PC-9 (cell line): ENCODE results near the gene CPT1B.

Source experiments
- EZH2 ChIP-seq: fragments of 200-600 bp; sonication (generic); IDR thresholded peaks from 2 replicates; pipeline ENCODE4 v1.8.0; 2017; ENCODE audit warnings: antibody characterized with exemption, low read depth
- TF ChIP-seq, protein P1 (sequence below): fragments of 200-600 bp; sonication (generic); conservative IDR thresholded peaks from 2 replicates; pipeline ENCODE4 v1.6.1; 2017; ENCODE audit warnings: mixed run types, antibody characterized with exemption, mild to moderate bottlenecking, moderate library complexity

DNA sequence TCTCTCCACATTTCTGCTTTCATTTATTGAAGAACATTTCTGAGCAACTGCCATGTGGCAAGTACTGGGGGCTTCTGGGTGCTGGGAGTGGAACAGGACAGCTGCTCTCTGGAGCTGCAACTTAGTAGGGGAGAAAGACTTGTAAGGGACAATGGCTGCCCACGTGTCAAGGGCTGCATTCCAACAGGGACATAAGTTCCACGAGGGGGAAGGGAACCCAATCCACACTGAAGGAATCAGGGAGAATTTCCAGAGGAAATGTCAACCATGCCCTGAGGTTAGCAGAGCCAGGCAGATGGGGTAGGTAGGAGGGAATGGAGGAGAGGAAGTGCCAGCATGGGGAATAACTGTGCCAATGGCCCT, 24.1 kb upstream of the CPT1B start:
- TF ChIP-seq, protein P1, sequence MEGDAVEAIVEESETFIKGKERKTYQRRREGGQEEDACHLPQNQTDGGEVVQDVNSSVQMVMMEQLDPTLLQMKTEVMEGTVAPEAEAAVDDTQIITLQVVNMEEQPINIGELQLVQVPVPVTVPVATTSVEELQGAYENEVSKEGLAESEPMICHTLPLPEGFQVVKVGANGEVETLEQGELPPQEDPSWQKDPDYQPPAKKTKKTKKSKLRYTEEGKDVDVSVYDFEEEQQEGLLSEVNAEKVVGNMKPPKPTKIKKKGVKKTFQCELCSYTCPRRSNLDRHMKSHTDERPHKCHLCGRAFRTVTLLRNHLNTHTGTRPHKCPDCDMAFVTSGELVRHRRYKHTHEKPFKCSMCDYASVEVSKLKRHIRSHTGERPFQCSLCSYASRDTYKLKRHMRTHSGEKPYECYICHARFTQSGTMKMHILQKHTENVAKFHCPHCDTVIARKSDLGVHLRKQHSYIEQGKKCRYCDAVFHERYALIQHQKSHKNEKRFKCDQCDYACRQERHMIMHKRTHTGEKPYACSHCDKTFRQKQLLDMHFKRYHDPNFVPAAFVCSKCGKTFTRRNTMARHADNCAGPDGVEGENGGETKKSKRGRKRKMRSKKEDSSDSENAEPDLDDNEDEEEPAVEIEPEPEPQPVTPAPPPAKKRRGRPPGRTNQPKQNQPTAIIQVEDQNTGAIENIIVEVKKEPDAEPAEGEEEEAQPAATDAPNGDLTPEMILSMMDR = no peak
- no peak for TF ChIP-seq EZH2
